ENCODE data around the gene MYO1A.

DNA sequence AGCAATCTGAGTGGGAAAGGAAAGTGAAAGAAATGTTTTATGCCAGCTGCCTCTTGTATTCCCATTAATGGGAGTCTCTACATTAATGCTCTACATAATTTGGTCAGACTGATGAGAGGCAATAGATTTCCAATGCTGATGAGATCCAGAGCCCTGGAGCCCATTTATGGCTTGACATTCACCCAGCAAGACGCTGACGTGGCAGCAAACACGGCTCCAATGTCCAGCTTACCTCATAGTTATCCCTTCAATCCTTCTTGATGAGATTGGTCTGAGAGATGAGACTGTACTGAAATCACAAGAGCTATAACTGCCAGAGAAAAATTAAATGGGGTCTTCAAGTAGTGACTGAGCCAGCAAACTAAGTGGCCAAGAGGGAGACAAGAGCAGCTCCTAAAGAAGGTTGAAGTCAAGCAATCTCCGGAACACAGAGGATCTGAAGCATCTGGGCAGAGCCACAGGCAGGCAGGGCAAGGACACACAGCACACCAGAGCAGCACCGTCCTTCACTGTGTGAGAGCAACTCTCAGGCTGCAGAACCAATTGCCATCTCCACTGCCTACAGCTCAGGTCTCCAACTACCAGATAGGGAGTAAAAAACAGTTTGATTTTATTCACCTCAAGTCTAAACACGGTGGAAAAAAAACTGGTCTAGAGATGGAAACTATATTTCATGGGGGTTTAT is 7.3 kb upstream of the MYO1A start:
- TF ChIP-seq CTCF (IDR thresholded peaks at IDR 0.05; ENCODE audit: insufficient read depth, low read length, poor library complexity, severe bottlenecking) (no peak), EZH2phosphoT487 (conservative IDR thresholded peaks at IDR 0.05; ENCODE audit: low read length) (no peak)
